SJCRH30 (cell line): ENCODE results near the gene C10orf90. TPM values are rescaled to one million over a fixed set of nuclear protein-coding genes. Genes with fewer than 3 reads are reported as not detected.
"Not testable (repeated sequence)": the region's sequence is repeated elsewhere in the genome, so short reads cannot be mapped to it uniquely, and the experiment has no call there.

Source experiments
- DNase-seq, 2 experiments: peaks; one replicate each; pipeline ENCODE4 v3.0.0-alpha.2; 2015 to 2020
- H3K27ac ChIP-seq: fragments of 250-450 bp; sonication (Bioruptor Pico); 2 replicates; pipeline ENCODE4 v1.5.1; 2020; ENCODE audit warnings: mild to moderate bottlenecking, moderate library complexity
- H3K27me3 ChIP-seq: fragments of 250-450 bp; sonication (Bioruptor Pico); 2 replicates; pipeline ENCODE4 v1.5.1; 2020; ENCODE audit warnings: mild to moderate bottlenecking, moderate library complexity
- H3K36me3 ChIP-seq: fragments of 250-450 bp; sonication (Bioruptor Pico); 2 replicates; pipeline ENCODE4 v1.5.1; 2020; ENCODE audit warnings: mild to moderate bottlenecking, moderate library complexity
- H3K4me1 ChIP-seq: fragments of 250-450 bp; sonication (Bioruptor Pico); 2 replicates; pipeline ENCODE4 v1.5.1; 2020; ENCODE audit warnings: mild to moderate bottlenecking, moderate library complexity
- H3K4me3 ChIP-seq: fragments of 250-450 bp; sonication (Bioruptor Pico); 2 replicates; pipeline ENCODE4 v1.5.1; 2020; ENCODE audit warnings: mild to moderate bottlenecking, moderate library complexity
- H3K9me3 ChIP-seq: fragments of 250-450 bp; sonication (Bioruptor Pico); replicated peaks from 2 replicates; pipeline ENCODE4 v1.5.1; 2020; ENCODE audit warnings: mild to moderate bottlenecking, moderate library complexity
- total RNA-seq: library from RNA; depleted of rRNA; stranded (reverse); fragments of >200 nt; shearing (Covaris generic); gene quantifications from 2 replicates; pipeline ENCODE4 v1.2.3, GENCODE V29; 2014; rRNA removed

Gene C10orf90
- total RNA-seq, 1 experiment from 2014 or later, result 0.12 TPM

- no peak overlapping the region for H3K4me3 ChIP-seq
- no peaks in the 10 kb centered on the region for H3K27me3 ChIP-seq
- DNase-seq, result no peak
- H3K9me3 ChIP-seq, result peaks cover 7% of the 10 kb centered on the region
- no peak overlapping the region for H3K27ac ChIP-seq
- no peaks in the 10 kb centered on the region for H3K36me3 ChIP-seq
- H3K4me1 ChIP-seq, result peaks cover 18% of the 10 kb centered on the region
These were observed 283.2 kb downstream of the C10orf90 start for GRCh38 chr10:126387041-126387921.

- Histone ChIP-seq H3K27me3 (no peaks in the 10 kb centered on the region), H3K36me3 (no peaks in the 10 kb centered on the region), H3K27ac (no peak overlapping the region), H3K9me3 (peaks cover 7% of the 10 kb centered on the region), H3K4me3 (no peak overlapping the region), H3K4me1 (peaks cover 21% of the 10 kb centered on the region)
- DNase-seq, result no peak
These were observed 286.1 kb downstream of the C10orf90 start for GRCh38 chr10:126384269-126384873.

GRCh38 chr10:126380352-126381076 is 290.0 kb downstream of the C10orf90 start:
- Histone ChIP-seq H3K36me3 (no peaks in the 10 kb centered on the region), H3K4me1 (peaks cover 24% of the 10 kb centered on the region), H3K27me3 (no peaks in the 10 kb centered on the region), H3K27ac (peak overlapping the region; percentile 25), H3K9me3 (peaks cover 11% of the 10 kb centered on the region), H3K4me3 (no peak overlapping the region)
- peak; percentile 91 to 97 for DNase-seq

GRCh38 chr10:126379166-126379565 is 291.3 kb downstream of the C10orf90 start:
- DNase-seq, H3K36me3 ChIP-seq, H3K27me3 ChIP-seq, H3K9me3 ChIP-seq, H3K4me3 ChIP-seq, H3K27ac ChIP-seq: not testable (repeated sequence)
- H3K4me1 ChIP-seq, result peaks cover 24% of the 10 kb centered on the region

GRCh38 chr10:126376956-126377355 is 293.5 kb downstream of the C10orf90 start:
- peak; percentile 28 to 43 for DNase-seq
- H3K27ac ChIP-seq, result no peak overlapping the region
- H3K4me1 ChIP-seq, result peaks cover 39% of the 10 kb centered on the region
- no peak overlapping the region for H3K4me3 ChIP-seq
- H3K9me3 ChIP-seq, result peaks cover 4% of the 10 kb centered on the region; the same call in 1 of the 2 replicates
- H3K36me3 ChIP-seq, result no peaks in the 10 kb centered on the region
- no peaks in the 10 kb centered on the region for H3K27me3 ChIP-seq

GRCh38 chr10:126375926-126376554 is 294.5 kb downstream of the C10orf90 start:
- DNase-seq, result peak in 1 of 2 experiments; percentile 51

GRCh38 chr10:126375299-126375698 is 295.2 kb downstream of the C10orf90 start:
- Histone ChIP-seq H3K4me1 (peaks cover 37% of the 10 kb centered on the region), H3K36me3 (no peaks in the 10 kb centered on the region), H3K27ac (no peak overlapping the region), H3K4me3 (no peak overlapping the region), H3K27me3 (no peaks in the 10 kb centered on the region), H3K9me3 (peaks cover 4% of the 10 kb centered on the region; the same call in 1 of the 2 replicates)
- no peak for DNase-seq

More at GRCh38 chr10:126375926-126376554, 294.5 kb downstream of the C10orf90 start:
- Histone ChIP-seq H3K27ac (no peak overlapping the region), H3K27me3 (no peaks in the 10 kb centered on the region), H3K4me3 (no peak overlapping the region), H3K4me1 (peaks cover 40% of the 10 kb centered on the region), H3K36me3 (no peaks in the 10 kb centered on the region), H3K9me3 (peaks cover 4% of the 10 kb centered on the region; the same call in 1 of the 2 replicates)

Other genes with a start within 250 kb of the C10orf90 start
- 49.7 and 53.8 TPM in 2 replicates for gene DOCK1, start 234.7 kb upstream of the C10orf90 start, total RNA-seq